ENCODE results near the gene H2BK1.

DNA sequence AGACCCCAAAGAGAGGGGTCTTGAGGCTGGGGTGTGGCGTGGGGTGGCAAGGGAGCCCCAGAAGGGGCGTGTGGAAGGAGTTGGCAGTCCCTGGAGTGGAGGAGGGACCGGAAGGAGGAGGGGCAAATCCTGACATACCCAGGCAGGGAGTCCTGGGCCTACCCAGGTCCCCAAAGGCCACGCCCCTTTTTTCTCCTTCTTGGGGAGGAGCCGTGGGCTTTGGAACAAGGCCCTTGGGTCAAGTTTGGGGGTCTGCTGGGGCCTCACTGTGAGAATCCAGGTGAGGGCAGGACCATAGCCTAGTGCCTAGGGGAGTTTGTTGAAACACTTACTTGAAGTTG is 39.4 kb upstream of the H2BK1 start:
- TF ChIP-seq GATA2 (IDR thresholded peaks at IDR 0.05; ENCODE audit: low read depth, low read length) = no peak
- TF ChIP-seq GATA3 (IDR thresholded peaks at IDR 0.05; ENCODE audit: low read depth, low read length) = no peak

Data from SH-SY5Y (cell line).